ENCODE measurements around the gene DDB1. TPM values are rescaled to one million over a fixed set of nuclear protein-coding genes. Genes with fewer than 3 reads are reported as not detected.

Gene DDB1
- polyA plus RNA-seq, 1 experiment, result 340 TPM

DNA sequence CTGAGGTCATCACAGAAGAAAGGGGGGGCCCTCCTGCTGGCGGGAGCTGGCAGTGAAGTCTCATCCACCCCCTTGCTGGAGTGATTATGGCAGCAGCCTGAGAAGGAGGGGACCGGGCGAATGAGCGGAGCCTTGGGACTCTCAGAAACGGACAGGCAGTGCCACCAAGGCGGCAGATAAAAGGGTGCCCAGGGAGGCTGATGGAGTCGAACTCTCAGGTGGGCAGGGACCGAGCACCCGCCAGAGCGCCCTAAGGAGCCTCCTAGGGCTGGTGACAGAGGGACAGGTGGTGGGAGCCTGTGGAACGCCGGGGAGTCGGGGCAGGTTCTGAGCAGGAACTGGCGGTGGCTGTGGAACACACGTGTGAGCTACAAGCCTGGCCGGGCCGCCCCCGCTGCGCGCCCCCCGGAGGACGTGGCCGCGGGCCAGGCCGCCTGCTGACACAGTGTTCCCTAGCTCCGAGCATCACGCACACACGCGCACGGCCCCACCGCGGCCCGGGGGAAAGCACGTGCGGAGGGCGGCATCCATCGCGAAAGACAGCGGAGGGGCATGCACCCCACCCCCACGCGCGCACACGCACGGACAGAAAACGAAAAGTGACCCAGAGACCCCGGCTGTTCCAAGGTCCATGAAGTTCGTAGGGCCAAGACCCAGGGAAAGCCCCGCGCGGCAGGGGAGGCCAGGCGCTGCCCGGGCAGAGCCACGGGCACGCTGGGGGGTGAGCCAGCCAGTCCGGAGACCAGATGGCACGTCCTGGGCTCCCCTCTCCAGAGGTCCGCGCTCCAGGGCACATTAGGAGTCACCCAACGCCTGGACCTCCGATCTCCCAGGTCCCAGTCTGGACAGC lies 38.8 kb downstream of the DDB1 start:
- peak overlapping the region; percentile 65 for H3K4me3 ChIP-seq (ENCODE audit: low read depth, low read length)
- ChIA-PET CTCF (interaction anchor here (0.8 to 2.0 kb wide), 4 partner anchors 18 to 344 kb away, joined by 3 to 13 read pairs (median 4); no protein-coding TSS in a partner anchor), POLR2A (interaction anchor here (0.5 to 0.7 kb wide), 3 partner anchors 12 to 37 kb away, joined by 3 to 4 read pairs (median 3); no protein-coding TSS in a partner anchor)
- TF ChIP-seq CTCF (IDR thresholded peaks at IDR 0.05; ENCODE audit: low read depth, low read length), result no peak; the same call in 1 of the 2 replicates
- no peak overlapping the region for H3K27ac ChIP-seq (ENCODE audit: low read depth, low read length)
- H3K27me3 ChIP-seq (ENCODE audit: control insufficient read depth, insufficient read depth, low read length), result no peaks in the 10 kb centered on the region
- DNase-seq (ENCODE audit: low read depth, low spot score), result no peak
- no peaks in the 10 kb centered on the region for H3K9me3 ChIP-seq (ENCODE audit: control insufficient read depth, insufficient read depth, low read length)

DNA sequence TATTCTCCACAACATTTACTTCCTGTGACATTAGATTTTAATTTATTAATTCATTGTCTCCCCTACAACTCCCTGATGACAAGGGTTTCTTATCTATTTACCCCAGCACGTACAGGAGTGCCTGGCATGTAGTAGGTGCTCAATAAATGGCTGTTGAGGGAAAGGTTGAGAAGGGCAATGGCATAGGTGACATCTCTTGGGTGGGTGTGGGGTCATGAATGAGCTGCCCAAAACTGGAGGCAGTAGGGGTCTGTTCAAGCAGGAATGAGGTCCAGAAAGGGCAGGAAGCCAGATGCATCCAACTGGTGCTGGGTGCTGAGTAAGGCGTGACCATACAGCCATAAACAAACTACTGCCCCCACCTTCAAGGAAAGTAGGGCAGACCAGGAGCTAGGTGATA lies 40.5 kb downstream of the DDB1 start:
- H3K27me3 ChIP-seq (ENCODE audit: control insufficient read depth, insufficient read depth, low read length), result no peaks in the 10 kb centered on the region
- no peak for DNase-seq (ENCODE audit: low read depth, low spot score)
- ChIA-PET CTCF (interaction anchor here (1.6 kb wide), 1 partner anchor 38 kb away, joined by 10 read pairs; no protein-coding TSS in a partner anchor), POLR2A (no interaction called here)
- no peak overlapping the region for H3K27ac ChIP-seq (ENCODE audit: low read depth, low read length)
- TF ChIP-seq CTCF (IDR thresholded peaks at IDR 0.05; ENCODE audit: low read depth, low read length), result no peak
- H3K4me3 ChIP-seq (ENCODE audit: low read depth, low read length), result no peak overlapping the region
- no peaks in the 10 kb centered on the region for H3K9me3 ChIP-seq (ENCODE audit: control insufficient read depth, insufficient read depth, low read length)

- no peaks in the 10 kb centered on the region for H3K27me3 ChIP-seq (ENCODE audit: control insufficient read depth, insufficient read depth, low read length)
- no peak for TF ChIP-seq CTCF (IDR thresholded peaks at IDR 0.05; ENCODE audit: low read depth, low read length)
- no peak for DNase-seq (ENCODE audit: low read depth, low spot score)
- H3K9me3 ChIP-seq (ENCODE audit: control insufficient read depth, insufficient read depth, low read length), result no peaks in the 10 kb centered on the region
- POLR2A ChIA-PET, result no interaction called here
- no peak overlapping the region for H3K4me3 ChIP-seq (ENCODE audit: low read depth, low read length)
- no peak overlapping the region for H3K27ac ChIP-seq (ENCODE audit: low read depth, low read length)
- CTCF ChIA-PET, result interaction anchor here (1.6 kb wide), 1 partner anchor 37 kb away, joined by 10 read pairs; no protein-coding TSS in a partner anchor
Observed at GRCh38 chr11:61290905-61291690, 41.8 kb downstream of the DDB1 start.

DNA sequence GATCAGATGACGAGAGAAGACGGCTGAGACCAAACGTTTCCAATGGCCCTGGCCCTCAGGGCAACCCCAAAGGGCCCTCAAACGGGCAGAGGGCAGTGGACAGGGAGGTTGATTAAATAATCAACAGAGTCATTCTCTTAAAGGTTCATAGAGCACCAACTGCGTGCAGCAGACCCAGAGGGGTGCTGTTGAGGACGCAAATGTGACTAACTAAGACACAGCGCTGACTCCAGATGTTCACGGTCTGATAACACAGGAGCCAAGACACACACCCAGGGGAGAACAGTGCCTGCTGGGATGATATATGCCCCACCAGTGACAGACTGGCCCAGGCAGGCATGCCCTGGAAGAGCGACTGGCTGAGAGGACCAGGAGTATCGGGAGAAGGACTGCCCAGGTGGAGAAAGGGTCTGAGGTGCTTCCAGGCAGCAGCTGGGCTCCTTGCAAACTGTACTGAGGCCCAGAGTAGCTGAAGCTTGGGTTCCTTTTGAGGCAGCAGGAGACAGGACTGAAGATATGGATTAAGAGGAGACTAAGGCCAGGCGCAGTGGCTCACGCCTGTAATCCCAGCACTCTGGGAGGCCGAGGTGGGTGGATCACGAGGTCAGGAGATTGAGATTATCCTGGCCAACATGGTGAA lies 45.4 kb downstream of the DDB1 start:
- DNase-seq (ENCODE audit: low read depth, low spot score), result no peak
- CTCF ChIA-PET, result no interaction called here
- POLR2A ChIA-PET, result no interaction called here
- TF ChIP-seq CTCF (IDR thresholded peaks at IDR 0.05; ENCODE audit: low read depth, low read length), result no peak
- Histone ChIP-seq H3K9me3 (ENCODE audit: control insufficient read depth, insufficient read depth, low read length) (no peaks in the 10 kb centered on the region), H3K27me3 (ENCODE audit: control insufficient read depth, insufficient read depth, low read length) (no peaks in the 10 kb centered on the region), H3K27ac (ENCODE audit: low read depth, low read length) (no peak overlapping the region), H3K4me3 (ENCODE audit: low read depth, low read length) (no peak overlapping the region)

Data from AG04450 (cell line).